RWPE2 (cell line): Measurements from ENCODE around the gene CHCHD4.
"Not testable (repeated sequence)": the region's sequence is repeated elsewhere in the genome, so short reads cannot be mapped to it uniquely, and the experiment has no call there.

Experiments used
- ATAC-seq: fragments of 200-7000 bp; cut with Tn5 transposase; 3 replicates; pipeline ENCODE4 v1.9.1; 2021; ENCODE audit warnings: low read depth
- DNase-seq: peaks from one replicate; pipeline ENCODE4 v3.0.0-alpha.2; 2020; ENCODE audit warnings: low spot score
- H3K27ac ChIP-seq: fragments of 450-650 bp; 2 replicates; pipeline ENCODE4 v1.5.1; 2017; ENCODE audit warnings: mild to moderate bottlenecking; ENCODE audit not compliant: poor library complexity, severe bottlenecking
- H3K27me3 ChIP-seq: fragments of 250-450 bp; sonication (Bioruptor Pico); 2 replicates; pipeline ENCODE4 v1.5.1; 2021; ENCODE audit warnings: mild to moderate bottlenecking, moderate library complexity; ENCODE audit not compliant: insufficient read depth, poor library complexity, severe bottlenecking
- H3K36me3 ChIP-seq: fragments of 250-450 bp; sonication (Bioruptor Pico); 2 replicates; pipeline ENCODE4 v1.5.1; 2020; ENCODE audit warnings: low read depth, mild to moderate bottlenecking, moderate library complexity
- H3K4me1 ChIP-seq: fragments of 250-450 bp; sonication (Bioruptor Pico); 2 replicates; pipeline ENCODE4 v1.5.1; 2021; ENCODE audit warnings: mild to moderate bottlenecking, moderate library complexity; ENCODE audit not compliant: insufficient read depth, poor library complexity, severe bottlenecking
- H3K4me3 ChIP-seq: fragments of 250-450 bp; sonication (Bioruptor Pico); 2 replicates; pipeline ENCODE4 v1.5.1; 2021; ENCODE audit warnings: mild to moderate bottlenecking, moderate library complexity; ENCODE audit not compliant: severe bottlenecking
- H3K9me3 ChIP-seq: fragments of 250-450 bp; sonication (Bioruptor Pico); 2 replicates; pipeline ENCODE4 v1.5.1; 2021; ENCODE audit warnings: mild to moderate bottlenecking, moderate library complexity; ENCODE audit not compliant: severe bottlenecking
- TF ChIP-seq, protein P1 (sequence below): fragments of 450-650 bp; IDR thresholded peaks from one replicate; pipeline ENCODE4 v1.5.1; 2017; ENCODE audit warnings: mild to moderate bottlenecking, moderate library complexity; ENCODE audit not compliant: poor library complexity, severe bottlenecking

The CHCHD4 gene

DNA sequence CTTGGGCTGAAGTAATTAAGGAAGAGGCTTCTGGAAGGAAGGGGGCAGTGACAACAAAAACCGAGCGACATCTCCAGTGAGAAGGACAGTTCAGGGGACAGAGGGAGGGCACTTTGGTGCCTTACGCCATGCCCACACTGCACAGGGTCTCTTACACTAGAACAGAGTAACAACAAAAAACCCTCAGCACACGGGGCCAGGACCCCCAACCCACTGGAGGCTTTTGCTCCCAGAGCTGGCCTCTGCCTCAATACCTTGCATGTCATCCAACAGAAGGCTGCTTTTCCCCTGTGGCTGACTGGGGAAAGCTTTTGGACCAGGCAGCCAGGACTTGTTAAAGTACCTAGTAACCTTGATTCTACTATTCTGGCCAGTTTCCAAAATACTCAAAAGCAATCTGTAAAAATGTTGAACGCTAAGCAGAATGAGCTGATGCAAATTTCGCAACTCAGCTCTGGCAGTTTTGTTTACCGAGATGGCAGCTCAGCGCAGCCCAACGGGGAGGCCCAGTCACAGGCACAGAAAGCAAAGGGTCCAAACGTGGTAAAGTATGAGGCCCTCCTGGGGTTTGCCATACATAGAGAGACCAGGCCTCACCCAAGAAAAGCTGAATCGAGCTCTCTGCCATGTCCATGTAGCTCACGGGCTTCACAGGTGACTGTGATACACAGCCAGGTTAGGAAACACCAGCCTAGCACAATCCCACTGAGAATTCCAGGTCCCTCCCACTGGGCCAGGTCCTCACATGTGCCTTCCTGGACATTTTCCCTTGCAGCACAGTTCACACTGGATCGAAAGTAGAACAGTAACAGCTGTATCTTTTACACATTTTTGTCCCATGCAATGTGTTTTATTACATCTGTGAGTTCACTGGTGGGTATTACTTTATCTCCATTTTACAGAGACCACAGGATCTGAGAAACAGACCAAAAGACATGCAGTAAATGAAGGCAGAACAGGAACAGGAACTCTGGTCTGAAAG lies 6.0 kb downstream of the CHCHD4 start:
- no peaks in the 10 kb centered on the region for H3K9me3 ChIP-seq
- peaks cover 3% of the 10 kb centered on the region for H3K4me1 ChIP-seq
- H3K36me3 ChIP-seq, result peaks cover 46% of the 10 kb centered on the region
- TF ChIP-seq, protein P1, sequence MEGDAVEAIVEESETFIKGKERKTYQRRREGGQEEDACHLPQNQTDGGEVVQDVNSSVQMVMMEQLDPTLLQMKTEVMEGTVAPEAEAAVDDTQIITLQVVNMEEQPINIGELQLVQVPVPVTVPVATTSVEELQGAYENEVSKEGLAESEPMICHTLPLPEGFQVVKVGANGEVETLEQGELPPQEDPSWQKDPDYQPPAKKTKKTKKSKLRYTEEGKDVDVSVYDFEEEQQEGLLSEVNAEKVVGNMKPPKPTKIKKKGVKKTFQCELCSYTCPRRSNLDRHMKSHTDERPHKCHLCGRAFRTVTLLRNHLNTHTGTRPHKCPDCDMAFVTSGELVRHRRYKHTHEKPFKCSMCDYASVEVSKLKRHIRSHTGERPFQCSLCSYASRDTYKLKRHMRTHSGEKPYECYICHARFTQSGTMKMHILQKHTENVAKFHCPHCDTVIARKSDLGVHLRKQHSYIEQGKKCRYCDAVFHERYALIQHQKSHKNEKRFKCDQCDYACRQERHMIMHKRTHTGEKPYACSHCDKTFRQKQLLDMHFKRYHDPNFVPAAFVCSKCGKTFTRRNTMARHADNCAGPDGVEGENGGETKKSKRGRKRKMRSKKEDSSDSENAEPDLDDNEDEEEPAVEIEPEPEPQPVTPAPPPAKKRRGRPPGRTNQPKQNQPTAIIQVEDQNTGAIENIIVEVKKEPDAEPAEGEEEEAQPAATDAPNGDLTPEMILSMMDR, result no peak
- ATAC-seq, result peak; percentile 54
- H3K27me3 ChIP-seq, result no peaks in the 10 kb centered on the region
- peak overlapping the region; percentile 14 for H3K27ac ChIP-seq
- no peak for DNase-seq
- H3K4me3 ChIP-seq, result no peak overlapping the region

DNA sequence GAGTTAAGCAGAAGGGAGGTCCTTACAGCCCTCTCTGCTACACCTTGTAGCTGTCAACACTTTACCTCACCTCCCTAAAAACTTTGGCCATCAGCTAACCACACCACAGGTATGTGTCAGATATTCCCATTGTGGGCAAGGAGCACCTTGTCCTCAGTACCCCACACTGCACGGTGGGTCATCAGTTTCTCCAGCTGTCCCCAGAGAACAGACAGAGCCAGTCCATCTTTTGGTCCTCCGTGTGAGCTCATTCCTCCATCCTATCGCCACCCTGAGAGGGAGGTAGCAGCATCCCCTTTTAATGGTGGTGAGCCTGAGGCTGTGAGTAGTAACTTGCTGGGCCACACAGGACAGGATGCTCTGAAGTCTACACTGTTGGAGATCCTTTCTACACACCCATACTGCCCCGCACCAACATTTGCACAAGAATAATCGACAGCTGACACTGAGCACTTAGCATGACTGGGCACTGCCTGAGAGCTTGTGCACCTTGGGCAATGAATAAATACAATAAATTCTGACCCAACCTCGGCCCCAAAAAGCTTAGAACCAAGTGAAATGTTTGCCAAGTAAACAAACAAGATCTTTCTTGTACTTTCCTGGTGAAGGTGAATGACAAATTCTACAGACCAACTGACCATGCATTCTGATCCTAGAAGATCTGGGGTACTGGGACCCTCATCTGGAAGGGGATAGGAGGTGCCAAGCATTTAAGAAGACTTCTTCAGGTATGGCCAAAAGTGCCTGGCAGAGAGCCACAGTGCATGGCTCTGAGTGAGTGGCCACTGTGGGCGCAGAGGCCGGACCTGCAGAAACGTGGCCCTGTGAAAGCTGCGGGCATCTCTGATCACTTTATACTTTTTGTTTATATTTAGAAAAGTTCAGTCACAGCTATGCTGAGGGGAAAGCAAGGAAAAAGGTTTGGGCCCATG lies 6.9 kb downstream of the CHCHD4 start:
- Histone ChIP-seq H3K36me3 (peaks cover 50% of the 10 kb centered on the region), H3K27ac (no peak overlapping the region), H3K27me3 (no peaks in the 10 kb centered on the region), H3K4me1 (peaks cover 3% of the 10 kb centered on the region), H3K4me3 (no peak overlapping the region), H3K9me3 (no peaks in the 10 kb centered on the region)
- no peak for ATAC-seq
- TF ChIP-seq, protein P1, result no peak
- no peak for DNase-seq

DNA sequence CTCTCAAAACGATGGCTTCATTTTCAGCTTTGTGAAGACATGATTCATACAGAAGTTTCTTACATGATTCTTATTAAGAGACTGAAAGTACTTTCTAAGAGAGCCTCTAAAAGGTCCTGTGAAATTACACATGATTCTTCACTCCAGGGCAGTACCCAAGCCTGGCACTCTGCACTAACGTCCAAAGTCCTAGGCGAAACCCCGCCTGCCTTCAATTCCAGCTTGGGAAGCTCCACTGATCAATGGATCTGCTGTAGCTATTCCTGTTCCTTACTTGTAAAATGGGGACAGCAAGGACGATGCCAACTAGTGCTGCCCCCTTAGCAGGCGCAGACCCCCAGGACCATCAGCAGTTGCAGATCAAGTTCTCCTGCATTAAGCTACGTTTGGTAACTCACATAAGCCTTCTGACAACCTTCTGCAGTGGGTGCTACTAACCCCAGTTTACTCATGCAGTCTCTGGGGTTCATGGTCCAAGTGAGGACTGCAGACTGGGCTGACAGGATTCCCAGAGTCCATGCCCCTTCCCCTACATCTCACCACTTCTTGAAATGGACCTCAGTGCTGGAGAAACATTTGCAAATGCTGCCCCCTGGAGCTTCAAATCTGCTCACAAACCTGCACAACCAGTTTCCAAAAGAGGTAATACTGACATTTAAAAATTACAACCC lies 10.6 kb downstream of the CHCHD4 start:
- no peak for ATAC-seq
- Histone ChIP-seq H3K27ac (no peak overlapping the region), H3K4me1 (peaks cover 3% of the 10 kb centered on the region), H3K36me3 (peaks cover 40% of the 10 kb centered on the region), H3K27me3 (no peaks in the 10 kb centered on the region), H3K9me3 (no peaks in the 10 kb centered on the region), H3K4me3 (no peak overlapping the region)
- TF ChIP-seq, protein P1, result peak; percentile 26
- DNase-seq, result no peak

DNA sequence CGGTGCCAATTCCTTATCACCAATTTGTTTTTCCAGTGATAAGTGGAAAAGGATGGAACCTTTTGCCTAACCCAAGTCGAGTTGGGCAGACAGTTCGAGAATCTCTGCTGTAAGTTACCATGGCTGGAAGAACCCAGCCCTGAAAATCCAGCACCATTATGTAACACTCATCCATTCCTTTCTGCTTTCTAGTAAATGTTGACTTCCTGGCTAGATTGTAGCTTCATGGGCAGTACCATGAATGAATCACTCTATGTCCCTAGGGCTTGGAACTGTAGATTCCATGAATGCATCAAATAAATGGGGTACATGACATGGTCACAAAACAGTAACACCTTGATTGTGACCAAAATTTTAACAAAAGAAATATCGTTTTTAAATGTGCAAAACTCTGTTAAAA lies 14.0 kb downstream of the CHCHD4 start:
- Histone ChIP-seq H3K27ac (no peak overlapping the region), H3K36me3 (peaks cover 27% of the 10 kb centered on the region), H3K9me3 (no peaks in the 10 kb centered on the region), H3K4me1 (no peaks in the 10 kb centered on the region), H3K4me3 (no peak overlapping the region), H3K27me3 (no peaks in the 10 kb centered on the region)
- TF ChIP-seq, protein P1, result no peak
- ATAC-seq (no peak), DNase-seq (no peak)

DNA sequence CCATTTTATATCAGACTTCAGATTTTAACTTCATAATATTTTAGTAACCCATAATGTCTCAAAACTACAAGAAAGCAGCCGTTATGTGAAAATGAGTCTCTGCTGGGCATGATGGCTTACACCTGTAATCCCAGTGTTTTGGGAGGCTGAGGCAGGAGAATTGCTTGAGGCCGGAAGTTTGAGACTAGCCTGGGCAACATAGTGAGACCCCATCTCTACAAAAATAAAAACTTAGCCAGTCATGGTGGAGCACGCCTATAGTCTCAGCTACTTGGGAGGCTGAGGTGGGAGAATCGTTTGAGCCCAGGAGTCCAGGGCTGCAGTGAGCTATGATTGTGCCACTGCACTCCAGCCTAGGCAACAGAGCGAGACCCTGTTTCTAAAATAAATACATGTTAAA lies 14.8 kb downstream of the CHCHD4 start:
- peaks cover 18% of the 10 kb centered on the region for H3K36me3 ChIP-seq
- not testable (repeated sequence) for DNase-seq, H3K4me1 ChIP-seq, H3K9me3 ChIP-seq, H3K27ac ChIP-seq, H3K27me3 ChIP-seq, H3K4me3 ChIP-seq, ATAC-seq
